ENCODE measurements around the gene AK5.

Gene AK5

GRCh38 chr1:77375541-77375940 is 93.7 kb downstream of the AK5 start:
- no peak for TF ChIP-seq CTCF (IDR thresholded peaks at IDR 0.05; ENCODE audit: low read depth, low read length, poor library complexity, severe bottlenecking)
- TF ChIP-seq EZH2phosphoT487 (IDR thresholded peaks at IDR 0.05; ENCODE audit: borderline replicate concordance, low read length), result no peak
- no peaks in the 10 kb centered on the region for H3K36me3 ChIP-seq (ENCODE audit: control insufficient read depth, low read length)

GRCh38 chr1:77375990-77376389 is 94.2 kb downstream of the AK5 start:
- H3K4me3 ChIP-seq (ENCODE audit: low read length), result no peak overlapping the region
- H3K9me3 ChIP-seq (ENCODE audit: control insufficient read depth, insufficient read depth, low read length), result no peaks in the 10 kb centered on the region
- H3K27ac ChIP-seq (ENCODE audit: low read depth, low read length), result no peak overlapping the region
- H3K4me2 ChIP-seq (ENCODE audit: low read length), result no peak overlapping the region
- no peaks in the 10 kb centered on the region for H3K79me2 ChIP-seq (ENCODE audit: control insufficient read depth, low read length)
- H3K9me2 ChIP-seq (replicated peaks; ENCODE audit: control insufficient read depth, low read length), result no peaks in the 10 kb centered on the region
- H3K4me1 ChIP-seq (ENCODE audit: control insufficient read depth, low read length), result no peaks in the 10 kb centered on the region
- H3K27me3 ChIP-seq (ENCODE audit: control insufficient read depth, low read length), result peaks cover 9% of the 10 kb centered on the region; the same call in 1 of the 2 replicates
- TF ChIP-seq CTCF (IDR thresholded peaks at IDR 0.05; ENCODE audit: low read depth, low read length, poor library complexity, severe bottlenecking) (no peak), EZH2phosphoT487 (IDR thresholded peaks at IDR 0.05; ENCODE audit: borderline replicate concordance, low read length) (no peak)
- no peaks in the 10 kb centered on the region for H3F3A ChIP-seq (ENCODE audit: control insufficient read depth, insufficient read depth)
- no peaks in the 10 kb centered on the region for H3K36me3 ChIP-seq (ENCODE audit: control insufficient read depth, low read length)
- H4K20me1 ChIP-seq (ENCODE audit: control insufficient read depth, insufficient read depth, low read depth, low read length), result no peaks in the 10 kb centered on the region

More at GRCh38 chr1:77375541-77375940, 93.7 kb downstream of the AK5 start:
- no peaks in the 10 kb centered on the region for H3K79me2 ChIP-seq (ENCODE audit: control insufficient read depth, low read length)
- H3K4me2 ChIP-seq (ENCODE audit: low read length), result no peak overlapping the region
- H3K9me2 ChIP-seq (replicated peaks; ENCODE audit: control insufficient read depth, low read length), result no peaks in the 10 kb centered on the region
- H3K27me3 ChIP-seq (ENCODE audit: control insufficient read depth, low read length), result peaks cover 9% of the 10 kb centered on the region; the same call in 1 of the 2 replicates
- no peak overlapping the region for H3K4me3 ChIP-seq (ENCODE audit: low read length)
- H4K20me1 ChIP-seq (ENCODE audit: control insufficient read depth, insufficient read depth, low read depth, low read length), result no peaks in the 10 kb centered on the region
- no peaks in the 10 kb centered on the region for H3K9me3 ChIP-seq (ENCODE audit: control insufficient read depth, insufficient read depth, low read length)
- no peaks in the 10 kb centered on the region for H3F3A ChIP-seq (ENCODE audit: control insufficient read depth, insufficient read depth)
- H3K27ac ChIP-seq (ENCODE audit: low read depth, low read length), result no peak overlapping the region
- H3K4me1 ChIP-seq (ENCODE audit: control insufficient read depth, low read length), result no peaks in the 10 kb centered on the region

- TF ChIP-seq CTCF (IDR thresholded peaks at IDR 0.05; ENCODE audit: low read depth, low read length, poor library complexity, severe bottlenecking) (no peak), EZH2phosphoT487 (IDR thresholded peaks at IDR 0.05; ENCODE audit: borderline replicate concordance, low read length) (no peak)
- no peaks in the 10 kb centered on the region for H3F3A ChIP-seq (ENCODE audit: control insufficient read depth, insufficient read depth)
Observed at GRCh38 chr1:77378723-77379535, 97.1 kb downstream of the AK5 start.

More at GRCh38 chr1:77378723-77379535, 97.1 kb downstream of the AK5 start:
- Histone ChIP-seq H3K4me1 (ENCODE audit: control insufficient read depth, low read length) (no peaks in the 10 kb centered on the region), H3K9me2 (replicated peaks; ENCODE audit: control insufficient read depth, low read length) (no peaks in the 10 kb centered on the region), H3K9me3 (ENCODE audit: control insufficient read depth, insufficient read depth, low read length) (no peaks in the 10 kb centered on the region), H3K4me2 (ENCODE audit: low read length) (no peak overlapping the region), H3K36me3 (ENCODE audit: control insufficient read depth, low read length) (no peaks in the 10 kb centered on the region), H3K79me2 (ENCODE audit: control insufficient read depth, low read length) (no peaks in the 10 kb centered on the region), H3K27me3 (ENCODE audit: control insufficient read depth, low read length) (peaks cover 12% of the 10 kb centered on the region; the same call in 1 of the 2 replicates), H4K20me1 (ENCODE audit: control insufficient read depth, insufficient read depth, low read depth, low read length) (no peaks in the 10 kb centered on the region), H3K27ac (ENCODE audit: low read depth, low read length) (no peak overlapping the region), H3K4me3 (ENCODE audit: low read length) (no peak overlapping the region)
